Activated CD8-positive, alpha-beta T cell treated with anti-CD3 and anti-CD28 coated beads for 36 hours (primary cell): Measurements from ENCODE around the gene KCNMA1. TPM values are rescaled to one million over a fixed set of nuclear protein-coding genes. Genes with fewer than 3 reads are reported as not detected.

ENCODE experiments used
- ATAC-seq: fragments of 200-7000 bp; cut with Tn5 transposase; one replicate; pipeline ENCODE4 v1.10.0; 2021; ENCODE audit warnings: mild to moderate bottlenecking, moderate library complexity
- CTCF ChIA-PET: fragments of 350-600 bp; sonication (Branson Sonifier 250); formaldehyde crosslinking; loops from one replicate; lab custom pipeline; 2021; ENCODE audit warnings: antibody characterized with exemption; lab: Charles Lee
- POLR2A ChIA-PET: fragments of 350-600 bp; sonication (Branson Sonifier 250); formaldehyde crosslinking; loops from one replicate; lab custom pipeline; 2021; ENCODE audit warnings: antibody characterized with exemption; lab: Charles Lee
- DNase-seq: peaks from one replicate; pipeline ENCODE4 v3.0.0-alpha.2; 2020
- H3K27ac Mint-ChIP-seq: one replicate; pipeline ENCODE4 v1.8.0; 2021; ENCODE audit warnings: mild to moderate bottlenecking, mixed read lengths
- H3K27me3 Mint-ChIP-seq: one replicate; pipeline ENCODE4 v1.8.0; 2021; ENCODE audit warnings: mixed read lengths
- H3K36me3 Mint-ChIP-seq: one replicate; pipeline ENCODE4 v1.8.0; 2021; ENCODE audit warnings: low read depth, mixed read lengths
- H3K4me1 Mint-ChIP-seq: one replicate; pipeline ENCODE4 v1.8.0; 2021; ENCODE audit warnings: low read depth, mixed read lengths
- H3K4me3 Mint-ChIP-seq: one replicate; pipeline ENCODE4 v1.8.0; 2021; ENCODE audit warnings: mild to moderate bottlenecking, moderate library complexity, mixed read lengths
- H3K9me3 Mint-ChIP-seq: one replicate; pipeline ENCODE4 v1.8.0; 2021; ENCODE audit warnings: mixed read lengths
- CTCF ChIP-seq: fragments of 200-600 bp; IDR thresholded peaks from one replicate; pipeline ENCODE4 v1.8.0; 2022; ENCODE audit warnings: antibody characterized with exemption, mild to moderate bottlenecking
- intact Hi-C: fragments of 100-400 bp; cut with micrococcal nuclease; formaldehyde crosslinking; loops from one replicate; pipeline ENCODE4 v1.10.0; 2022
- total RNA-seq, 2 experiments: library from RNA; stranded (reverse); gene quantifications; one replicate each; pipeline ENCODE4 v1.2.3, GENCODE V29; 2021

The KCNMA1 gene
- total RNA-seq, 2 experiments from 2014 or later, result 0.18 TPM; not detected in 1

GRCh38 chr10:77408259-77408658 is 229.3 kb downstream of the KCNMA1 start:
- ChIA-PET CTCF (no interaction called here), POLR2A (no interaction called here)
- H3K27ac Mint-ChIP-seq, result no peak overlapping the region
- H3K36me3 Mint-ChIP-seq, result no peaks in the 10 kb centered on the region
- peaks cover 2% of the 10 kb centered on the region for H3K27me3 Mint-ChIP-seq
- DNase-seq (no peak), ATAC-seq (no peak)
- no peaks in the 10 kb centered on the region for H3K4me1 Mint-ChIP-seq
- TF ChIP-seq CTCF, result no peak
- H3K9me3 Mint-ChIP-seq, result no peaks in the 10 kb centered on the region
- no peak overlapping the region for H3K4me3 Mint-ChIP-seq
- intact Hi-C loops, result loop anchor here (10.0 kb wide), 1 partner anchor 233 kb away; no protein-coding TSS in a partner anchor

DNA sequence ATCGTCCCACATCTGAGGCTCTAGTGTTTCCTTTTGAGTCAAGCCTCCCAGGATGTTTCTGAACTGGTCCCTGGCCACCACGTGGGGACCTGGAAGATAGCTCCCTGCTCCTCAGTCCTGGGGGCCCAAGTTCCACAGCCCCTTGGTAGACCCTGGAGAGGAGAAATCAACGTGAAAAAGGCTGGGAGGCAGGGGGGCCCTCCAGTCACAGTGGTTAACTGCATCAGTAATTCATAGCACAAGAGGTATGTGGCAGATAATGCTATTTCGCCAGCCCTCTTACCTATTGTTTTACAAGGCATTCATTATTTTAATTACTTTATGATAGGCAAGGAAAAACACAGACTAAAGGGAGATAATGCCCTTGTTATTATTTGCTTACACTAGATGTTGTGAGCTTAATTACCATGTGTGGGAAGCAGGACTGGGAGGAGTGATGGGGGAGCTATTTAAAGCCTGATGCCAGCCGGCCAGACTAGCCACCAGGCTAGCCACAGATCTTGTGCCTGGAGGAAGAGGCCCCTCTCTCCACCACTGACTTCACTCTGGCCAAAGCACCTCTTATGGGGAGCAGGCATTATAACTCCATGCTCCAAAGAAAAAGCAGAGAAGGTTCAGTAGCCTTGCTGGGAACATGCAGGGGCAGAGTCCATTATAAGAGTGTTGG is 230.7 kb downstream of the KCNMA1 start:
- Mint-ChIP-seq H3K27me3 (peaks cover 2% of the 10 kb centered on the region), H3K36me3 (no peaks in the 10 kb centered on the region), H3K4me1 (no peaks in the 10 kb centered on the region), H3K27ac (no peak overlapping the region), H3K4me3 (no peak overlapping the region), H3K9me3 (no peaks in the 10 kb centered on the region)
- intact Hi-C loops, result loop anchor here (10.0 kb wide), 1 partner anchor 232 kb away; no protein-coding TSS in a partner anchor
- no peak for ATAC-seq
- no peak for DNase-seq
- no peak for TF ChIP-seq CTCF
- ChIA-PET CTCF (interaction anchor here (0.7 kb wide), 1 partner anchor 234 kb away, joined by 3 read pairs; no protein-coding TSS in a partner anchor), POLR2A (no interaction called here)

DNA sequence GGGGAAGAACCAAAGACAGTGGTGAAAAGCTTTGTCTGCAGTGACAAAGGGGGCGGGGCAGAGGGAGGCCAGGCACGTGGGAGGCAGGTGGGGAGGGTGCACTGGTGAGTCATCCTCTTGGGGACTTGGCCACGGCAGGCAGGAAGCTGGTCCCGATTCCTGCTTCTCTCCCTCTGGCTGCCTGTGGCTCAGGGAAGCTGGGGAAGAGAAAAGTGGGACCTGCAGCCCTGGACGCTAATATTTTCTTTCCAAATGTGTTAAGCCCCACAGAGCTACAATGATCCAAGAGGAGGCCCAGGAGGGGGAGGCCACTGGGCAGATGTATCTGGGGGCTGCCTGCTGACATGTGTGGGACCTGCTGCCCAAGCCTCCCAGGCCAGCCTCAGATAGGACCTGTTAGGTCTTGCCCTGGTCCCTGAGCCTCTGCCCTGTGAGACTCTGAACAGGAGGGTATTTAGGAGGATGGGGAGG is 231.8 kb downstream of the KCNMA1 start:
- no peaks in the 10 kb centered on the region for H3K9me3 Mint-ChIP-seq
- ChIA-PET POLR2A (no interaction called here), CTCF (no interaction called here)
- DNase-seq (peak; percentile 66), ATAC-seq (peak; percentile 70)
- H3K27me3 Mint-ChIP-seq, result peaks cover 2% of the 10 kb centered on the region
- H3K4me1 Mint-ChIP-seq, result no peaks in the 10 kb centered on the region
- no peak overlapping the region for H3K27ac Mint-ChIP-seq
- TF ChIP-seq CTCF, result no peak
- intact Hi-C loops, result loop anchor here (10.0 kb wide), 1 partner anchor 231 kb away; no protein-coding TSS in a partner anchor
- H3K36me3 Mint-ChIP-seq, result no peaks in the 10 kb centered on the region
- no peak overlapping the region for H3K4me3 Mint-ChIP-seq

DNA sequence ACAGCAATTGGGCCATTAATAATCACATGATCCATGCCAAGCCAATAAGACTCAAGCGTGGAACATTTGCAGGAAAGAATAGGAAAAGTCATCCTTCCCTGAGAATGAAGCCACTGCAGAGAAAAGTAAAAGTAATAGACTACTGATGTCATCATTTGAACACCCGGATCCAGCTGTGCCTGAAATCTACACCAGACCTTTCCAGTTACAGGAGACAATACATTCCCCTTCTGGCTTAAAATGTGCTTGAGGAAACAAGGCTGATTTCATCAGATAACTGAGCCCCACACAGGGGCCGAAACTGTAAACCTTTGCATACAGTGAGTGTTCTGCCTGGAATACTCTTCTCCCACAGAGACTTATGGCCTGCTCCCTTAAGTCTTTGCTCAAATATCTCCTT is 232.8 kb downstream of the KCNMA1 start:
- Mint-ChIP-seq H3K9me3 (no peaks in the 10 kb centered on the region), H3K4me3 (no peak overlapping the region), H3K27me3 (peaks cover 2% of the 10 kb centered on the region), H3K4me1 (no peaks in the 10 kb centered on the region), H3K27ac (no peak overlapping the region), H3K36me3 (no peaks in the 10 kb centered on the region)
- DNase-seq (no peak), ATAC-seq (no peak)
- POLR2A ChIA-PET, result no interaction called here
- CTCF ChIA-PET, result no interaction called here
- no peak for TF ChIP-seq CTCF
- intact Hi-C loops, result loop anchor here (10.0 kb wide), 1 partner anchor 230 kb away; no protein-coding TSS in a partner anchor

GRCh38 chr10:77403761-77404160 is 233.8 kb downstream of the KCNMA1 start:
- ChIA-PET CTCF (no interaction called here), POLR2A (no interaction called here)
- H3K27me3 Mint-ChIP-seq, result peaks cover 2% of the 10 kb centered on the region
- no peak for TF ChIP-seq CTCF
- H3K27ac Mint-ChIP-seq, result no peak overlapping the region
- no peaks in the 10 kb centered on the region for H3K9me3 Mint-ChIP-seq
- no peaks in the 10 kb centered on the region for H3K36me3 Mint-ChIP-seq
- intact Hi-C loops, result loop anchor here (10.0 kb wide), 1 partner anchor 229 kb away; no protein-coding TSS in a partner anchor
- no peaks in the 10 kb centered on the region for H3K4me1 Mint-ChIP-seq
- no peak overlapping the region for H3K4me3 Mint-ChIP-seq
- ATAC-seq (no peak), DNase-seq (no peak)
